Measurements from ENCODE around the gene FAM168A.
A peak's percentile ranks its signal among the peaks of the same experiment; 100 is the strongest.
"Not testable (repeated sequence)": the region's sequence is repeated elsewhere in the genome, so short reads cannot be mapped to it uniquely, and the experiment has no call there.

FAM168A gene

DNA sequence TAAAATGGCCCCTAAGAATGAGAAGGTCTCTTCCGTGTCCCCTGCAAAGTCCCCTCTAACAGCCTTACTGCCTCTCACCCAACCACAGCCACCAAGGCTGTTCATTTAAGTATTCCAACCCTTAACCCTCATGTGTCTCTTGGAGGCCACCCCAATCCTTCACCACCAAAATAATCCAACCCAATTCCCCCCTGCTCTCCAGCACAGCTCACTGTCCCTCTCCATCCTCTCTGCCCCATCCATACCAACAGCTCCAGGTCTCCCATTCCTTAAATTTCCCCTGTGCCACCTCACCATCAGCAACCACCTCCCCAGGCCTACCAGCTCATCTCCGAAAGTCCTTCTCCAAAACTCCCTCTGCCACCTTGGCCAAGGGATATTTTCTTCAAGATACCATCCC lies 1.4 kb downstream of the FAM168A start:
- DNase-seq (ENCODE audit: low spot score): no peak

DNA sequence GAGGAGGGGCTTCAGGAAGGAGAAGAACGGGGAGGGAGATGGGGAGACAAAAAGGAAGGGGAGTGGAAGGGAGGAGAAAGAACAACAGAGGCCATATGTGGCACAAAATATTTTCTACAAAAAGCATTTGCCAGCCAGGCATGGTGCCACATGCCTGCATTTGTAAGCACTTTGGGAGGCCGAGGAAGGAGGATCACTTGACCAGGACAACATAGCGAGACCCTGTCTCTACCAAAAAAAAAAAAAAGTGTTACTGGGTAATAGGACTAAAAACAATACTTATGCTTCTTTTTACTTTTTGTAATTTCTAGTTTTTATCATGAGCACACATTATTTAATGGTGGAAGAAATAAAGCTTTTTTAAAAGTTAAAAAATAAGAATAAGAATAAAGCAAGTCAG lies 5.3 kb downstream of the FAM168A start:
- no peak for DNase-seq (ENCODE audit: low spot score)

DNA sequence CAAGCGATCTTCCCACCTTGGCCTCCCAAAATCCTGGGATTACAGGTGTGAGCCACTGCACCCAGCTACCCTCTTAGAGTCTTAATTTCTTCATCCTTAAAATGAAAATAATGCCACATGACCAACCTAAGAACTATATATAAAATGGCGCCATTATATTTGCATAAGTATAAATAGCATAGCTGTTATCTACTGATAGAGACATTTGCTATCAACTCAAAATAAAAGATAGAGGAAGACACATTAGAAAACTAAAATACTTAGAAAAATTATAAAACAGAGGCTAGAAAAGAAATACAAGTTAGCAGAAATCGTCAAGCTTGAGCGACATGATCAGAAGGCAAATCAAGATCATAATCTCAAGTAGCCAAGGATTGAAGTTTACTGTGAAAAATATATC lies 6.2 kb downstream of the FAM168A start:
- no peak for DNase-seq (ENCODE audit: low spot score)

DNA sequence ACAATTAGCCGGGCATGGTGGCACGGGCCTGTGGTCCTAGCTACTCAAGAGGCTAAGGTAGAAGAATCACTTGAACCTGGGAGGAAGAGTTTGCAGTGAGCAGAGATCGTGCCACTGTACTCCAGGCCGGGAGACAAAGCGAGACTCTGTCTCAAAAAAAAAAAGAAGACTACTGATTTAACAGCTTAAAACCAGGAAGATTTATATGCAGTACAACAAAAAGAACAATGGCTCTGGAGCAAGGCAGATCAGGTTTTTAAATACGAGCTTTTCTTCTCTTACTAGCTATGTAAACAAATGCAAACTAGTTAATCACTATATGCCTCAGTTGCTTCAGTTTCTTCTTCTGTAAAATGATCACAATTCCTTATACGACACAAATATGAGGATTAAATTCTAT lies 6.9 kb downstream of the FAM168A start:
- DNase-seq (ENCODE audit: low spot score): no peak

DNA sequence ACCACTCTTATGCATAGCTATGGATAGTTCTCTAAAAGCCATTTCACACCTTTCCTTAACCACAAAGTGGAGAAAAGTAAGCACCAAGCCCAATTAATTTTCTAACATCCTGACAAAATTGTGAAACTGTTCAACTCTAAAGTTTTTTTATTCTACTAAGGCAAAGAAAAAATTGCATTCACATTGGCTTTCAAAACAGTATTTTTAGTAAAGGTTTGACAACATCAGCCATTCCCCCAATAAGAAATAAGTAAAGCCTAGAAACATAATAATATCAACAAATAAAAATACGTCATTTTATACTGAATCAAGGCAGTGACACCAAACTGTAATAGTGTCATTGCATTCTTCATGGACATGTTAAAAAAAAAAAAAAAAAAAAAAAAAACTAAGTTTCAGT lies 11.1 kb downstream of the FAM168A start:
- DNase-seq (ENCODE audit: low spot score): no peak

DNA sequence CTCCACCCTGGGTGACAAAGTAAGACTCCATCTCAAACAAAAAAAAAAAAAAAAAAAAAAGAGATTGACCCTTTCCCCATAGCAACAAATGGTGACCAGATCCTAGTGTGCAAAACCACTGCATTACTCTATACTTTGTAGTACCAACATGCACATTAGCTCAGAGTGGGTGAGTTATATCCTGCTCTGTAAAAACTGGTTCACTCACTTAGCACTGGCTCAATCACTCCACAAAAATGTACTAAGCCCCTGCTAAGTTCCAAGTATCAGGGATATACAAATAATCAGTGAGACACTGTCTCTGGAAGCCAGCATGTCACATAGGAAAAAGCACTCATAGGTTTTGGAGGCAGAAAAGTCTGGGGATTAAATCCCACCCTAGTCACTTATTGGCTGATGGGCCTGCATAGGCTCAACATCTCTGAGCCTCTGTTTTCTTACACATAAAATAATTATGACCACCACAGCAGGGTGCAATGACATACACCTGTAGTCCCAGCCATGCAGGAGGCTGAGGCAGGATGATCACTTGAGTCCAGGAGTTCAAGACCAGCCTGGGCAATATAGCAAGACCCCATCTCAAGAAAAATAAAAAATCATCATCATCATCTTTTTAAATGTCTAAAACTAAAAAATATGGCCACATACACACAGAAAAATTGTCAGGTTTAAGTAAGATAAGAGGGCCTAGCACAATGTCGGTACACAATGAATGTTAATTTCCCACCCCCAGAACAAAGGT lies 11.9 kb downstream of the FAM168A start:
- no peak for DNase-seq (ENCODE audit: low spot score)

DNA sequence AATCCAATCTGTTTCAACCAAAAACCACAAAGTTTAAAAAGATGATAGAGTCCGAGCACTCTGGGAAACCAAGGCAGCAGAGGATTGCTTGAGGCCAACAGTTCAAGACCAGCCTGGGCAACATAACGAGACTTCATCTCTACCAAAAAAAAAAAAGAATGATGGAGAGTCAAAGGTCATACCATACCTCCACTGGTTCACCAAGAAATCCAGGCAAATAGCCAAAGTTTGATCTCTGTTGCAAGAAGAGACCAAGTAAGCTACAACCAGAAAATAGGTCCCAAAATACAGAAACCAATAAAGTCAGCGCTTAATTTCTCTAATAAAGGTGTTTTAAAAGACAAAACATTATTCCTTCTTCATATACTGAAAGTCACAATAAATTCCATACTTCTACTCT lies 13.1 kb downstream of the FAM168A start:
- DNase-seq (ENCODE audit: low spot score): no peak

DNA sequence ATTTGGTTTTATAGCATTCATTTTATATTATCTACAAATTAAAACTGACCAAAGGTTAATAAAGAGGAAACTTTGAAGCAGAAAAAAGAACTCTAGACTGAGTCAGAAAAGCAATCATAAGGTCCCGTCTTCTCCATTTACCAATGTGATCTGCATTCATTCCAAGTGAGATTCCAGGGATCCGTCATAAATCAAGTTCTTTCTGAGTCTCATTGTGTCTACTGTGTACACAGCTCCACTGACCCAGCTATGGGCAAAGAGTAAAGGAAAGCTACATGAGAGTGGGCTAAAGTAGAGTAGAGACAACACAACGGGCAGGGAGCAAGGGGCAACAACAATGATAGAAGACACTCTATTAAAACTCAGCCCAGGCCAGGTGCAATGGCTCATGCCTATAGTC lies 15.3 kb downstream of the FAM168A start:
- no peak for DNase-seq (ENCODE audit: low spot score)

DNA sequence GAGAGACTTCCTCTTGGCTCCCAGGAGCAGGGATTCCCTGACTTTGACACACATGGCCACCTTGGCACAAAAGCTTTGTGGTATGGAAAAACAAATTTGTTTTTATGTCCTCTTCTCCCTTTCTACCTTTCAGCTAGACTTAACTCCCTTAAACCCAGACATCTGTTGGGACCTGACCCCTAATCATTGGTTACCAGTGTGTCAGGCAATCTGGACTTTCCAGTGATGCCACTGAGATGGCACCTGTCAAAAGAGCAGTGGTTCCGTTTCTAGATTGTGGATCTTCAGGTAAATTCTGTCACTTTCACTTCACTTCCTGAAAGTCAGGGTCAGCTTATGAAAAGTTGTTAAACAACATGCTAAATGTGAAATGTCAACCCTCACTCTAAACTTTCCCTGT lies 17.2 kb downstream of the FAM168A start:
- not testable (repeated sequence) for DNase-seq (ENCODE audit: low spot score)

DNA sequence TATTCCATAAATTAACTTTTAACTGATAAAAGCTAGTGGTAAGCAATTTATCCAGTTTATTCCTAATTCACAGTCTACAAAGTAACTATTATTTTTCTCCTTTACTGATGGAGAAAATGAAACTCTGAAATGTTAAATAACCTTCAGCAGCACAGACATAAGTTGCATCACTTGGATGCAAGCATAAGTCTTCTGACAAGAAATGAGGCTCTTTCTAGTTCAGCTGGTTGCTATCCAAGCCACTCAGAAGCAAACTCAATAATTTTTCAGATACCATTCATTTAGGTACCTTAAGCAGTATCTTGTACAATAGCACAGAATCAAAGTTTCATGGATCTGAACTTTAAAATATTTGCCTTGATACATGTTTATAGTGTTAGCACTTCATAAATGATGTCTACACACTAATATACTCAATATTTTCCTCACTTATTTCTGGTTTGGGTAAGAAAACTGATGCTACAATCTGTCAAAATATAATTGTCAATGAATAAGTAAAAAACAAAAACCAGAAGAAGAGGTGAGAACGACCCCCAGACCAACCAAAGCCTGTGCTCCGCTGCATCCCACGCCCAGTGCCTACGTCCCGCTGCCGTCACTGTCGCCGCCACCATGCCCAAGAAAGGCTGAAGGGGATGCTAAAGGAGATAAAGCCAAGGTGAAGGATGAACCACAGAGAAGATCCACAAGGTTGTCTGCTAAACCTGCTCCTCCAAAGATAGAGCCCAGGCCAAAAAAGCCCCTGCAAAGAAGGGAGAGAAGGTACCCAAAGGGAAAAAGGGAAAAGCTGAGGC lies 18.1 kb downstream of the FAM168A start:
- no peak for DNase-seq (ENCODE audit: low spot score)

DNA sequence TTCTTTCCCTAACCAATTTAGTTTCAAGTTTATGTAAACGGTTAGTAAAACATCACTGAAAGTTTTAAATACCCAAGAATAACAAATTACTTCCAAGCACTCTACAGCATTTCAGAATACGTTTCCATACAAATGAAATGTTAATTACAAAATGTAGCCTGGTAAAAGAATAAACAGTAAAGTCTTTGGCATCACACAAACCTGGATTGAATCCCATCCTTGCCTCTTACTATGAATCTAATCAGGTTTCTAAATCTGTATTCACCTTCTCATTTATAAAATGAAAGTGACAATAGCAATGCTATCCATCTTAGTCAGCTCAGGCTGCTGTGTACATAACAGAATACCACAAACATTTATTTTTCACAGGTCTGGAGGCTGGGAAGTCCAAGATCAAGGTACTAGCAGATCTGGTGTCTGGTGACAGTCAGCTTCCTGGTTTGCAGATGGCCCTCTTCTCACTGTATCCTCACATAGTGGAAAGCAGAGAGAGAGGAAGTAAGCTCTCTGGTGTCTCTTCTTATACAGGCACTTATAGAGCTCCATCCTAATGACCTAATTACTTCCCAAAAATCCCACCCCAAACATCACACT lies 19.2 kb downstream of the FAM168A start:
- no peak for DNase-seq (ENCODE audit: low spot score)

DNA sequence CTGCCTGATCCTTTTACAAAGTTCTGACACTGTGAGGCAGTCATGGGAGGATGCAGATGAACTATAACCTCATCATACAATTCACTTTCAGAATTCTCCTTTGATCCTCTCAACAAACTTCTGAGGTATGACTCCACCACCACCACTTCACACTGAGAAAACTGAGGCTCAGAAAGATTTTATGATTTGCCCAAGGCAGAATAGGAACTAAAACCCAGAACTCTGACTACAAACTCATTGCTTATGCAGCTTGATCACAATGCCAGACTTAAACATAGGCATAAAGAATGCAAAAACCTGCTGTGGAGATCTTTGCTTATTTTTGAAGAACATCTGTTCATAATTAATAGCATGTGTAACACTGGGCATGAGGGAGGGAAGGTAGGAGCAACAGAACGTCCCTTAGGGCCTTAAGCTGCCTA lies 20.4 kb downstream of the FAM168A start:
- no peak for DNase-seq (ENCODE audit: low spot score)

DNA sequence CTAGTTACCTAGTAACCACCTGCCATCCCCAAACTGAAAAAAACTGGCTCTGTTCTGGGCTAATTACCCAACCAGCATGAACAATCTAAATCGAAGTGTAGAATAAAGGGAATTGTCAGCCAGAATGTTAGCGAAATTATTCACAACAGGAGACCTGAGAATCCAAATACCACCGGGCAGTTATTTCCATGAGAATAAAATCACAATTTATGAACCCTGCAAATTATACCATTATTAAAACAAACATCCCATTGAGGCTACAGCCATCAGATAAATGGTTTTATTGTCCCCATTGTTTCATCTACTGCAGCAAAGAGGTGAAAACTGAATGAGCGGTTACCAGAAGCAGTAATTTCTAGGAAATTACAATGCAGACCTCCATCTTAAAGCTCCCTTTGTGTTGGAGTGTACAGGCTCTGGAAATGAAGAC lies 21.7 kb downstream of the FAM168A start:
- no peak for DNase-seq (ENCODE audit: low spot score)

DNA sequence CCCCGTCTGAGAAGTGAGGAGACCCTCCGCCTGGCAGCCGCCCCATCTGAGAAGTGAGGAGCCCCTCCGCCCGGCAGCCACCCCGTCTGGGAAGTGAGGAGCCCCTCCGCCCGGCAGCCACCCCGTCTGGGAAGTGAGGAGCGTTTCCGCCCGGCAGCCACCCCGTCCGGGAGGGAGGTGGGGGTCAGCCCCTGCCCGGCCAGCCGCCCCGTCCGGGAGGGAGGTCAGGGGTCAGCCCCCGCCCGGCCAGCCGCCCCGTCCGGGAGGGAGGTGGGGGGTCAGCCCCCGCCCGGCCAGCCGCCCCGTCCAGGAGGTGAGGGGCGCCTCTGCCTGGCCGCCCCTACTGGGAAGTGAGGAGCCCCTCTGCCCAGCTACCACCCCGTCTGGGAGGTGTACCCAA lies 25.9 kb downstream of the FAM168A start:
- not testable (repeated sequence) for DNase-seq (ENCODE audit: low spot score)

DNA sequence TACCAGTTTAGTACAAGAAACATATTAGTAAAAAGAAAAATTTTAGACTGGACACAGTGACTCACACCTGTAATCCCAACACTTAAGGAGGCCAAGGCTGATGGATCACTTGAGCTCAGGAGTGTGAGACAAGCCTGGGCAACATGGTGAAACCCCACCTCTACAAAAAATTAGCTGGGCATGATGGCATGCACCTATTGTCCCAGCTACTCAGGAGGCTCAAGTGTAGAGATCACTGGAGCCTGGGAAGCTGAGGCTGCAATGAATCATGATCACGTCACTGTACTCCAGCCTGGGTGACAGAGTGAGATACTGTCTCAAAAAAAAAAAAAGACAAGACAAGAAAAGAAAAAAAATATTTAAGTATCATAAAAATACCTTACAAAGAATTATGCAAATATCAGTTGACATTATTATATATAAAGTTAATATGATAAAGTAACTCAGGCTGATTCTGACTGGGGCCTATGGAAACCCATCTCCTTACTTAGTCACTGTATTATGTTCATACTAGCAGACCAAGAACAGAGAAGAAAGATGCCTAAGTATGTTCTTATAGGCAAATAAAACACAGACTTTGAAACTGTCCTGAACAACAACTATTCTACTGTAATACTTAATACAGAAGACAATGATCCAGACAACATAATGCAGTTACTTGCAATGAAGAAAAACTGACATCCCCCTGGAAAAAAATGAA lies 27.3 kb downstream of the FAM168A start:
- no peak for DNase-seq (ENCODE audit: low spot score)

DNA sequence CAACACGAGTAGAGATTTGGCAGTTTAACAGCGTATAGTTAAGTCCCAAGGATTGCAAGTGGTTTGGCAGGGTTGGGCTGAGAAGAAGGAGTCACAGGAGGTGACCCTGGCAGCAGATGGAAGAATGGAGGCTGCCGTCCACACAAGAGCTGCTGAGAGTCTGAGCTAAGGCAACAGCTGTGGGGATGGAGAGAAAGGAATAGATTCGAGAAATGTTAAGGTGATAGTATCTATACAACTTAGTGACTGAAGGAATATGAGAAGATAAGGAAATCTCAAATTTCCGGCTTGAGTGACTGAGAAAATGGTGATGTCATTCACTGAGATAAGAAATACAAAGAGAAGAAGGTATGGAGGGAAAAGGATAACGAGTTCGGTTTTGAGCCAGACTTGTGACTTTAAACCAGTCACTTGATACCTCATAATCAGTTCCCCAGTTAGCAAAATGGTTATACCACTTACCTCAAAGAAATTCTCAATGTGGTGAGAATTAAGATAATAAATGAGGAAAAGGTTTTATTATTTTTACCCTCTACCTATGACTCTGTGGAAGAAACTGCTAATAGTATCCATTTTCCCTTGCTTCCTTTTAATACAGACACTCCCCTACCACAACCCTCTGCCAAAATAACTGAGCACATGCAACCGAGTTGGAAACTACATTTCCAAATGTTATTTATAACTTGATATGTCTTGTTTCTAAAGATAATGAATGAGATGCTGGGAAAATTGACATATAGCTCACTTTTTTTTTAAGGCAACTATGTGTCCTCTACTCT lies 30.7 kb downstream of the FAM168A start:
- DNase-seq (ENCODE audit: low spot score): peak; percentile 11

DNA sequence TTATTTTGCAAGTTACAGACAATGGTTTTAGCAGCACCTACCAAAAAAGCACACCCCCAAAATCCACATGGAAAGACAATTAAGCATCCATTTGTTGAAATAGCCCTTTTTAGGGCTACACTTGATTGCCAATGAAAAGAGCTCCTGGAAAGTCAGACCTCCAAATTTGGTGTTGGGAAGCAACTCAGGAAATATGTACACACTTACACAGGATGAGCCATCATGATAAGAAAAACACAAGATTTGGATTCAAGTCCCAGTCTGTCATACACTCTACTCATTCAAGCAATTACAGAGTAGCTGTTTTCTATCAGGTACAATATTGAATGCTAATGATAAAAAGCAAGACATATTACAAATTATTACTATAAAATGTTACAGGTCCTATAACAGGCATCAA lies 31.5 kb downstream of the FAM168A start:
- no peak for DNase-seq (ENCODE audit: low spot score)

DNA sequence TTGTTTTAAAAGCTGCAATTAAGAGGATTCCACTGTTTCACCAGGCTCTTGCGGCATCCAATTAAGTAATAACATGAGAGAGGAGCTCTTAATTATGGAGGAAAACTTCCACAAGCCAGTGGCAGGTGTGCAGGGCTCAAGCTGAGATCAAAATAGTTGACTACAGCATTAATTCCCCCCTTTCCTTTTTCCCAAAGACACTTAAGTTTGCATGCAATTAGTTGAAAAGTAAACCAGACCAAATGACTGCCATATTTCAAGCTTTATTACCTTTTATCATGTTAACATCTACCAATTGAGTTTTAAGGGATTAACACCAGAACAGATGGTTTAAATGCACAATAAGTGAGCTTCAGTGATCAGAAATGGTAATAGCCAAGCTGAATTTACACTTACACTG lies 32.1 kb downstream of the FAM168A start:
- no peak for DNase-seq (ENCODE audit: low spot score)

DNA sequence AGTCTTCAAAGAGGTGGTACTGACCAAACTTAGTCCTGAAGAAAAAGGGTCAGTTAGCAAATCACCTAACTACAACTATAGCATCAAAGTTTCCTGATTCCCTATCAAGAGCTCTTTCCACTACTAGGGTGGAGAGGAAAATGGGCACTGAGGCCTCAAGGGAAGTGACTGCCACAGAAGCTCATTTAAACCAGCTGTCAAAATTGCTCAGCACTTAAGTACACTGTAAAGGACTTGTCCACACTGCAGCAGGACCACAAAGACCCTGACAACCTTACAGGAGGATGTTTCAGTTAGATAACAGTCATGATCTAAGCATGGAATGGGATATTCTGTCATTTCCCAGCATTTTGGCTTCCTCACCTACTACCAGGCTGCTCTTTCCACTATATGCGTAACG lies 33.0 kb downstream of the FAM168A start:
- no peak for DNase-seq (ENCODE audit: low spot score)

DNA sequence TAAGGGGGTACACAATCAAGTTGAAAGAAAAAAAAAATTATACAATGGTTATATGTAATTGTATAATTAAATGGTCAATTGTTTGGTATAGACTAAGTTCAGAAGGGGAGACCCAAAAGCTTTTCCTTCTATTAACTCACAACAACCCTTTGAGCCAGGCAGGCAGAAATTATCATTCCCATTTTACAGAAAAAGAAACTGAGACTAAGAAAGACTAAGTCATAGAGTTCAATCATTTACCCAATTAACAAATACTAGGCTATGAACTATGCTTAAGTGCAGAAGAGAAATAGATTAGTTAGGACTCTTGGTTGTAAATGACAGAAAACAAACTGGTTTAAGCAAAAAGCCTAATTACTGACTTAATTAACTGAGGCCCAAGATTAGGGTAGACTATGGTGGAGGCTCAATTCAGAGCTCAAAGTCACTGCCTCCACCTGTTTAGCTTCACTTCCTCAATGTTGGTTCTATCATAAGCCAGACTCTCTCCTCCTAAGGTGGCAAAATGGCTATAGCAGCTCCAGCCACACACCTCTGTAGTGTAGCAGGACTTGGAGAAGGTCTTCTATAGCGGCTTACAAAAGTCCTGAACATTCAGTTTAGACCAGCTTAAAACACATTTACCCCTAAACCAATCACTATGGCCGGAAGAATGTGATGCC lies 34.2 kb downstream of the FAM168A start:
- no peak for DNase-seq (ENCODE audit: low spot score)

DNA sequence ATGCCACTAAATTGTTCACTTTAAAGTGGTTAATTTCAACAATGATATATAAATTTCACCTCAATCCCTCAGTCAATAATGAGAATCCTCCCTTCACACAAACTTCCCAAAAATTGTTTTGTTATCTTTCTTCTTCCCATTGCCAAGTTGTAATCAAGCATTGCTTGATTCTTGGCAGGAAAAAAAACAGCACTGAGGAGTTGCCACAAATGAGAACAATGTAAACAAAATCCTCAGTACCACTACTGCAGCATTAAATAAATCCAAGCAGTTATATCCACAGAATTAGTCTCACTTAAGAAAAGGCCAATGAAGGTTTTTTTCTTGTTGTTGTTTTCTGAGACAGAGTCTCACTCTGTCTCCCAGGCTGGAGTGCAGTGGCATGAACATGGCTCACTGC lies 38.2 kb downstream of the FAM168A start:
- no peak for DNase-seq (ENCODE audit: low spot score)

All from SK-N-DZ (cell line).